BLaER1 treated with 17β-estradiol and CSF1 and Interleukin-3, amounts not matched to agents 10 nM and 100 nM (cell line): ENCODE results near the gene SNN.
A peak's percentile ranks its signal among the peaks of the same experiment; 100 is the strongest.

Source experiments
- H3K27ac ChIP-seq, 11 experiments: shearing (Covaris generic); formaldehyde crosslinking; 2 replicates each; pipeline ENCODE4 v1.8.1; 2022
- H3K27me3 ChIP-seq, 11 experiments: shearing (Covaris generic); formaldehyde crosslinking; 2 replicates each; pipeline ENCODE4 v1.8.1; 2022
- H3K36me3 ChIP-seq, 11 experiments: shearing (Covaris generic); formaldehyde crosslinking; 2 replicates each; pipeline ENCODE4 v1.8.1; 2022
- H3K4me1 ChIP-seq, 10 experiments: shearing (Covaris generic); formaldehyde crosslinking; 2 replicates each; pipeline ENCODE4 v1.8.1; 2022
- H3K4me2 ChIP-seq, 11 experiments: shearing (Covaris generic); formaldehyde crosslinking; 2 replicates each; pipeline ENCODE4 v1.8.1; 2022
- H3K4me3 ChIP-seq, 10 experiments: shearing (Covaris generic); formaldehyde crosslinking; 2 replicates each; pipeline ENCODE4 v1.8.1; 2022
- H3K9ac ChIP-seq, 11 experiments: shearing (Covaris generic); formaldehyde crosslinking; 2 replicates each; pipeline ENCODE4 v1.8.1; 2022
- H3K9me3 ChIP-seq, 11 experiments: shearing (Covaris generic); formaldehyde crosslinking; replicated peaks in 1 of 11; 2 replicates each; pipeline ENCODE4 v1.8.1; 2022
- H4K20me1 ChIP-seq, 11 experiments: shearing (Covaris generic); formaldehyde crosslinking; 2 replicates each; pipeline ENCODE4 v1.8.1; 2022
- Cebpa-rat ChIP-seq, 11 experiments: shearing (Covaris generic); IDR thresholded peaks; 2 replicates each; pipeline ENCODE4 v1.8.1; 2022

Gene SNN

DNA sequence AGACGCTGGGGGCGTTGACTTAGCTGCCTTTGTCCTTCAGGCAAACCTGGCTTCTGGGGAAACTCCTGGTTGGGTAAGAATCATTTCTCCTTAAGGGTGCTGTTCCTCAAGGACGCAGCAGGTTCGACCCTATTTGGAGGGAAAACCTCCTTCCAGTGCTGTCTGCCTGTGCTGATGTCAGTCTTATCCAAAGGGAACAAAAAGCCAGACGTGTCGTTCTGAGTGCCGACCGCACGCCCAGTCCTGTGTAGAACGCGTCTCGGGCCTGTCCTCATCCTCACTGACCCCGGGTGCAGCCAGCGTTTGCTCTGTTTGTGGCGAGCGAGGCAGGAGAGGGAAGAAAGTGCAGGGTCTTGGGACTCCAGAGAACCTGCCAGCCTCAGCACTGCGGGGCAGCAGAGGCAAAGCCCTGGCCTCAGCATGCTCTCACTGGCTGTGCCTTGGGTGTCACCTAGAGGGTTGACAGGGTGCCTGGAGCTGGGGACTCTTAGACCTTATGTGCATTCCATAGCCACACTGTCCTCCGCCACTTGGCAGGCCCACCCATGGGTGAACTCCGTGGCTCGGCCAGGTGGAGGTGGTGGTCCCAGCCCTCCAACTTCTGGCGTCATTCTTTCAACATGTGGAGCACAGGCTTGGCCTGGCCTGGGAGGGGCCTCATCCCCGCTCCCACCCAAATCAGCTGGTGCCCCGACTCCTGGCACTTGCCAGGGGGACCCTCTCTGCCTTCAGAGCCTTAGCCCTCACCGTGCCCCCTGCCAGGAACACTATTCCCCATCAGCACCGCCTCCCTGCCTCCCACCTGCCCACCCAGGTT is 6.0 kb downstream of the SNN start:
- H3K9me3 ChIP-seq = no peaks in the 10 kb centered on the region
- peaks cover 28 to 59% (median 39%) of the 10 kb centered on the region in 11 experiments for H3K36me3 ChIP-seq
- H3K9ac ChIP-seq = peak overlapping the region in 8 of 11 experiments; percentile 2 to 93 (median 32); a peak in 9 of 22 replicates
- H3K27me3 ChIP-seq = no peaks in the 10 kb centered on the region
- H3K27ac ChIP-seq = peak overlapping the region in 5 of 11 experiments; percentile 15 to 91 (median 85); a peak in 8 of 22 replicates
- peaks cover 91 to 100% (median 100%) of the 10 kb centered on the region in 11 experiments for H4K20me1 ChIP-seq
- peaks cover 94 to 100% (median 100%) of the 10 kb centered on the region in 10 experiments for H3K4me1 ChIP-seq
- no peak for TF ChIP-seq Cebpa-rat (IDR thresholded peaks at IDR 0.05)
- peak overlapping the region; percentile 90 to 99 (median 96) for H3K4me2 ChIP-seq
- H3K4me3 ChIP-seq = no peak overlapping the region

DNA sequence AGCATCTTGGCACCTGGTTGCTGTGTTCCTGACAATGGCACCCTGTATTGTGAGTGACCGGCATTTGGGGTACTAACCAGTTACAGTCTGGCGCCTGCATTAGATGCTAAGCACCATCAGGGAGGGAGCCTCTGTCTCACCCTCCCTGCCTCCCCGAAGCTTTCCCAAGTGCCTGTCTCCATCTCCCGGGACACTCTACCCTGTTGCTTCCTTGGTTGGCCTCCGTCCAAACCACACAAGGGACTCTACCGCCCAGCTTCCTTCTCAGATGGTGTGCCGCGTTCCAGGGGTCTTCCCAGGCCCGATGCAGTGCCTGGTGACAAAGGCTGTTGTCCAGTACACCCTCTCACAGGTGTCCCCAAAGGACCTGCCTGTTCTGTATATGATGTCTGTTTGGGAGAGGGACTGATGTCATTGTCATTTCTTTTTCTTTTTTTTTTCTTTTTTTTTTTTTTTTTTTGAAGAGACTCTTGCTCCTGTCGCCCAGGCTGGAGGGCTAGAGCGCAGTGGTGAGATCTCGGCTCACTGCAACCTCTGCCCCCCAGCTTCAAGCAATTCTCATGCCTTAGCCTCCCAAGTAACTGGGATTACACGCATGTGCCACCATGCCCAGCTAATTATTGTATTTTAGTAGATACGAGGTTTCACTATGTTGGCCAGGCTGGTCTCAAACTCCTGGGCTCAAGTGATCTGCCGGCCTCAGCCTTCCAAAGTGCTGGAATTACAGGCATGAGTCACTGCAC is 6.7 kb downstream of the SNN start:
- Histone ChIP-seq H4K20me1 (peaks cover 94 to 100% (median 100%) of the 10 kb centered on the region in 11 experiments), H3K27me3 (no peaks in the 10 kb centered on the region), H3K27ac (peak overlapping the region in 4 of 11 experiments; percentile 6 to 91 (median 14); a peak in 4 of 22 replicates), H3K36me3 (peaks cover 36 to 67% (median 47%) of the 10 kb centered on the region in 11 experiments), H3K4me3 (no peak overlapping the region), H3K4me1 (peaks cover 98 to 100% (median 100%) of the 10 kb centered on the region in 10 experiments), H3K9me3 (no peaks in the 10 kb centered on the region), H3K9ac (peak overlapping the region in 7 of 11 experiments; percentile 2 to 37 (median 30); a peak in 4 of 22 replicates), H3K4me2 (peak overlapping the region; percentile 90 to 99 (median 96))
- TF ChIP-seq Cebpa-rat (IDR thresholded peaks at IDR 0.05) = no peak

DNA sequence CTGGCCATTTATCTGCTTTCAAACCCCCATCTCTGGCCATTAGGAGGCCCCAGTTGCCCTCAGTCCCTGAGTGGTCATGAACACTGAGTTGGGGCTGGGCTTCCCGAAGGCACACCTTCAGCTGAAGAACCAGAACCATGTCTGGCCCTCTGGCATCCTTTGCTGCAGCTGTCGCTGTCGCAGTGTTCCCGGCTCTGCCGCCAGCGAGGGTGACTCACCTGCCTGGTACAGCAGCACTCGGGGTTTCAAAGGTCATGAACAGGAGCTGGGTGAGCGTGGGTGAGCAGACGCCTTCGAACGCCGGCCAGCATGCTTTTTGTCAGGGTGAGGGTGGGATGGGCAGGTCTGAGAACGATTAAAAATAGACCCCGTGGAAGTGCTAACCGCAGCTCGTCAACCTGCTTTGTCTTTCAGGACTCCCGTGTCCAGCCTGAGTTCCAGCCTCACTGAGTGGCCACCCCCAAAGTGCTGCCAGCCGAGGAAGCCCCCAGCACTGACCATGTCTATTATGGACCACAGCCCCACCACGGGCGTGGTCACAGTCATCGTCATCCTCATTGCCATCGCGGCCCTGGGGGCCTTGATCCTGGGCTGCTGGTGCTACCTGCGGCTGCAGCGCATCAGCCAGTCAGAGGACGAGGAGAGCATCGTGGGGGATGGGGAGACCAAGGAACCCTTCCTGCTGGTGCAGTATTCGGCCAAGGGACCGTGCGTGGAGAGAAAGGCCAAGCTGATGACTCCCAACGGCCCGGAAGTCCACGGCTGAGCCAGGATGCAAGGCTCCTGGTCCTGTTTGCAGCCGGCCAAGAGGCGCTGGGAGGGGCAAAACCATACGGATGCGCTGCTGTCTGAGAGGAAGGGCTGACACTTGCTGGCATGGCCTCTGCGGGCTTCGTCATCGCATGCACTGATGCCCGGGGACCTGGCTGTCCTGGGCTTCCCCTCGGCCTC is 7.6 kb downstream of the SNN start:
- peaks cover 86 to 100% (median 98%) of the 10 kb centered on the region in 11 experiments for H4K20me1 ChIP-seq
- no peak for TF ChIP-seq Cebpa-rat (IDR thresholded peaks at IDR 0.05)
- no peak overlapping the region for H3K4me3 ChIP-seq
- peak overlapping the region in 3 of 11 experiments; percentile 70 to 85 (median 79); a peak in 3 of 22 replicates for H3K27ac ChIP-seq
- H3K4me2 ChIP-seq = peak overlapping the region; percentile 84 to 99 (median 96)
- H3K9me3 ChIP-seq = no peaks in the 10 kb centered on the region
- peaks cover 45 to 76% (median 55%) of the 10 kb centered on the region in 11 experiments for H3K36me3 ChIP-seq
- no peaks in the 10 kb centered on the region for H3K27me3 ChIP-seq
- H3K9ac ChIP-seq = peak overlapping the region in 7 of 11 experiments; percentile 1 to 74 (median 59); a peak in 7 of 22 replicates
- peaks cover 98 to 100% (median 100%) of the 10 kb centered on the region in 10 experiments for H3K4me1 ChIP-seq

DNA sequence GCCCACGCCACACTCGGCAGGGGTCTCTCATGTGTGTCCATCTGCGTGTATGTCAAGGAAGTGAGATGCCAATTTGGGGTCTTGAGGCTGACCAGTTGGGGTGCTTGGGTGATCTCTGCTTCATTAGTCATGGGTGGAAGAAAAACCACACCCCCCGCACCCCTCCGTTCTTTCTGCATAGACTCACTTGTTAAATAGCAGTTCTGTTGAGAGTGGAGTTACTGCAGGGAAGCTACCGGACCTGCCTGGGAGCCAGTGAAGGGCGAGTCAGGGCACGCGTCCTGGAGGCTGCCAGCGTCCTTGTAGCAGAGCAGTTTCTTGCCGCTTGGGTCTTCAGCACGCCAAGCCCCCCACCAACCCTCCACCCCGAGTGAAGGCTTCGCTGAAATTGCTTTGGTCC is 8.5 kb downstream of the SNN start:
- H3K4me1 ChIP-seq = peaks cover 98 to 100% (median 100%) of the 10 kb centered on the region in 10 experiments
- H3K9me3 ChIP-seq = no peaks in the 10 kb centered on the region
- TF ChIP-seq Cebpa-rat (IDR thresholded peaks at IDR 0.05) = no peak
- peaks cover 76 to 100% (median 98%) of the 10 kb centered on the region in 11 experiments for H4K20me1 ChIP-seq
- peak overlapping the region; percentile 84 to 99 (median 96) for H3K4me2 ChIP-seq
- H3K4me3 ChIP-seq = peak overlapping the region in 2 of 10 experiments; percentile 4 to 18; a peak in 3 of 20 replicates
- H3K9ac ChIP-seq = peak overlapping the region; percentile 1 to 74 (median 51); a peak in 15 of 22 replicates
- H3K27ac ChIP-seq = peak overlapping the region in 7 of 11 experiments; percentile 8 to 85 (median 70); a peak in 11 of 22 replicates
- H3K27me3 ChIP-seq = no peaks in the 10 kb centered on the region
- peaks cover 48 to 83% (median 58%) of the 10 kb centered on the region in 11 experiments for H3K36me3 ChIP-seq

DNA sequence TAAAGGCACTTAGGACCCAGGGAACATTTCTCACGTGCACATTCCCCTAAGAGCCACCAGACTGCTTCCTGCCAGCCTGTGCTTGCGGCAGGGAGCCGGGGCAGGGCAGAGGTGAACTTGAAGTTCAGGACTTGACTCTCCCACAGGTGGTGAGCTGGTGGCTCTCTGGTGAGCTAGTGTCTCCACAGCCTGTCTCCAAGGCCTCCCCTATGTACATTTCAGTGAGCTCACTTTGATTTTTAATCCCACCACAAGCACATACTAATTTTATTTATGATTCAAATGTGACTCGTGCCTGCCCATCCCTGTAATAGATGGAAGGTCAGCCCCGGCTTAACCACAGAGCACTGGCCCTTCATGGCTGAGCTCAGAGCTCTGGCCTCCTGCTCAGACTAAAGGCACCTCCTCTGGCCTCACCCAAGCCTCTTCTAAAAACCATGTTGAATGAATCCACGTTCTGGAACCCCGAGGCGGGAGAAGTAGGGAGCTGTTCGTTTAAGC is 9.2 kb downstream of the SNN start:
- H3K27me3 ChIP-seq = no peaks in the 10 kb centered on the region
- H3K4me1 ChIP-seq = peaks cover 98 to 100% (median 100%) of the 10 kb centered on the region in 10 experiments
- H3K4me3 ChIP-seq = peak overlapping the region in 4 of 10 experiments; percentile 12 to 42 (median 32); a peak in 5 of 20 replicates
- peak overlapping the region in 8 of 11 experiments; percentile 57 to 85 (median 68); a peak in 14 of 22 replicates for H3K27ac ChIP-seq
- peak overlapping the region; percentile 10 to 74 (median 55); a peak in 15 of 22 replicates for H3K9ac ChIP-seq
- H3K36me3 ChIP-seq = peaks cover 48 to 83% (median 58%) of the 10 kb centered on the region in 11 experiments
- no peaks in the 10 kb centered on the region for H3K9me3 ChIP-seq
- H3K4me2 ChIP-seq = peak overlapping the region; percentile 84 to 99 (median 96)
- peaks cover 69 to 100% (median 97%) of the 10 kb centered on the region in 11 experiments for H4K20me1 ChIP-seq
- no peak for TF ChIP-seq Cebpa-rat (IDR thresholded peaks at IDR 0.05)

DNA sequence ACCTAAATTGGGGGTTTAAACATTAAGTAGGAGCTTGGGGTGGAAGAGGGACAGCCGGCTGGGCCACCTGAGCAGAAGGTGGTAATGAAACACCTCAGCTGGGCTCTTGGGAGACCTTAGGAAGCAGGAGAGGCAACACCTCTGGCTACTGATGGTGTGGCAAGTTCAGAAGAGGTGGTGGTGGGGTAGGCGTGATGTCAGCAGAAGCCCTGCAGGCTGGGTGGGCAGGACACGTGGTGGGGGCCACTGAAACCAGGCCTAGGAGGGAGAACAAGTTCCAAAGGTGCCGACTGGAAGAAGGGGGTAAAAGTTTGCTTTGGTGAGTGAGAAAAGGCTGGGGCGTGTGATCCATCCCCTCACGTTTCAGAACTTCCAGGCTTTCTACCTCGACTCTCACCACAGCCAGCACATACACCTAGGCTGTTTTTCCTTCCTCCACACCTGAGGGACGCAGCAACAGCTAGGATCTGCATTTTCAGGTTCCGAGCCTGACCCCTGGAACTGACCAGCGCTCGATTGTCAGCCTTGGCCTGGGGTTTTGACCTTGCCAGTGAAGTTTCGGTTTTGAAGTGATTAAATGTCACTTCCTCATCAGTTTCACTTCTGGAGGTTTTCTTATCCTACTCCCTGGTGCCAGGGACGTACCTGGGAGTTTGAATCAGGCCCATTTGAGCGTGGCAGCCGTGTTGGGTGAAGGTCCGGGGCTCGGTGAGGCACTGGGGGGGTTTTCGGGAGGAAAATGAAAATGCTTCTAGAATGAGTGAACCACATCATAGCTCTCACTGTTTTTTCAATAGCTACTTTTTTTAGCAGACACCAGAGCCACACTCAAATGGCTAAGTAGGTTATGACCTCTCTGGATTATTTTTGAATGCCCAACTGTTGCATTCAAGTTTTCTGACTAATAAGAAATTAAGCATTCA is 10.0 kb downstream of the SNN start:
- peaks cover 49 to 88% (median 59%) of the 10 kb centered on the region in 11 experiments for H3K36me3 ChIP-seq
- peak overlapping the region; percentile 84 to 99 (median 96) for H3K4me2 ChIP-seq
- peak overlapping the region; percentile 9 to 74 (median 55); a peak in 19 of 22 replicates for H3K9ac ChIP-seq
- peaks cover 98 to 100% (median 100%) of the 10 kb centered on the region in 10 experiments for H3K4me1 ChIP-seq
- H3K27ac ChIP-seq = peak overlapping the region in 8 of 11 experiments; percentile 57 to 85 (median 68); a peak in 17 of 22 replicates
- no peak for TF ChIP-seq Cebpa-rat (IDR thresholded peaks at IDR 0.05)
- H3K4me3 ChIP-seq = peak overlapping the region in 7 of 10 experiments; percentile 10 to 42 (median 22); a peak in 10 of 20 replicates
- H3K27me3 ChIP-seq = no peaks in the 10 kb centered on the region
- no peaks in the 10 kb centered on the region for H3K9me3 ChIP-seq
- H4K20me1 ChIP-seq = peaks cover 62 to 100% (median 90%) of the 10 kb centered on the region in 11 experiments

DNA sequence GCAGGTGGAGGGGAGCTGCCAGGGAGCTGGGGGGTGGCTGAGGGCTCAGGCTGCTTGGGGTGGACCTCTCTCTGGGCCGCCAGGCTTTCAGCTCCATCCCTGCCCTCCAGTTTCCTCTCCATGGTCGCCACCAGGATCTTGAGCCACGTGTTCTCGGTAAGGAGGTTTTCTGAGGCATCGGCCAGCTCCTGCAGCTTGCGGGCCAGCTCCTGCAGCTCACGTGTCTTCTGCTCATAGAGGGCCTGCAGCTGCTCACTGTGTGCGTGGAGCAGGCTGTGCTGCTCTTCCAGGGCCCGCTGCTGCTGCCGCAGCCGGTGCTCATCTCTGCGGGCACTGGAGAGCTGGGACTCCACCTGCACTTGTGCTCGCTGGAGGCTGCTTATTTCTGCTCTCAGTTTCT is 11.0 kb downstream of the SNN start:
- Histone ChIP-seq H3K9ac (peak overlapping the region in 6 of 11 experiments; percentile 4 to 74 (median 72); a peak in 9 of 22 replicates), H3K9me3 (no peaks in the 10 kb centered on the region), H4K20me1 (peaks cover 52 to 100% (median 80%) of the 10 kb centered on the region in 11 experiments), H3K36me3 (peaks cover 59 to 88% (median 69%) of the 10 kb centered on the region in 11 experiments), H3K27me3 (no peaks in the 10 kb centered on the region), H3K4me1 (peaks cover 98 to 100% (median 100%) of the 10 kb centered on the region in 10 experiments), H3K27ac (peak overlapping the region in 7 of 11 experiments; percentile 46 to 88 (median 79); a peak in 12 of 22 replicates), H3K4me2 (peak overlapping the region; percentile 78 to 99 (median 96)), H3K4me3 (no peak overlapping the region)
- no peak for TF ChIP-seq Cebpa-rat (IDR thresholded peaks at IDR 0.05)
